HepG2 (cell line): ENCODE data around the gene QPCT.

Source experiments
- CCAR2 ChIP-seq: fragments of 200-400 bp; formaldehyde crosslinking; optimal IDR thresholded peaks from 2 replicates; pipeline ENCODE3; 2018; ENCODE audit warnings: low read depth, mild to moderate bottlenecking, low read length, moderate library complexity
- NKX3-1 ChIP-seq: sonication (generic); formaldehyde crosslinking; IDR thresholded peaks from 2 replicates; pipeline ENCODE4 v1.5.0; 2020; ENCODE audit warnings: missing genetic modification reagents
- POLR2A ChIP-seq, 2 experiments: IDR thresholded peaks; 2 replicates each; pipeline ENCODE4 v1.6.1; 2011; ENCODE audit warnings: low read depth in 2 of 2, low read length in 2 of 2, mild to moderate bottlenecking in 1 of 2, moderate library complexity in 1 of 2; ENCODE audit not compliant: insufficient read depth in 1 of 2
- RARG ChIP-seq: sonication (generic); formaldehyde crosslinking; IDR thresholded peaks from 2 replicates; pipeline ENCODE4 v1.4.0; 2020; ENCODE audit warnings: low read depth, mild to moderate bottlenecking, missing genetic modification reagents
- ZBTB21 ChIP-seq: sonication (generic); formaldehyde crosslinking; IDR thresholded peaks from 2 replicates; pipeline ENCODE4 v1.4.0; 2020; ENCODE audit warnings: missing genetic modification reagents
- ZNF121 ChIP-seq: sonication (generic); formaldehyde crosslinking; IDR thresholded peaks from 2 replicates; pipeline ENCODE4 v1.5.0; 2020; ENCODE audit warnings: mild to moderate bottlenecking, missing genetic modification reagents
- ZNF337 ChIP-seq: sonication (generic); formaldehyde crosslinking; IDR thresholded peaks from 2 replicates; pipeline ENCODE4 v1.5.1; 2020; ENCODE audit warnings: missing genetic modification reagents, low read depth, mild to moderate bottlenecking, borderline replicate concordance
- TF ChIP-seq, protein P1 (sequence below): sonication (generic); formaldehyde crosslinking; IDR thresholded peaks from 2 replicates; pipeline ENCODE4 v1.9.0; 2021; ENCODE audit warnings: missing genetic modification reagents, borderline replicate concordance
- TF ChIP-seq, protein P2 (sequence below), 2 experiments: sonication (generic) in 1 of 2; formaldehyde crosslinking in 1 of 2; IDR thresholded peaks; 2 replicates each; pipeline versions ENCODE4 v1.4.0 to v1.6.1; 2016 to 2020; ENCODE audit warnings: borderline replicate concordance in 1 of 2, low read depth in 1 of 2, mild to moderate bottlenecking in 1 of 2, missing genetic modification reagents in 1 of 2
- TF ChIP-seq, protein P3 (sequence below): sonication (generic); formaldehyde crosslinking; IDR thresholded peaks from 2 replicates; pipeline ENCODE4 v1.5.0; 2020; ENCODE audit warnings: mild to moderate bottlenecking, missing genetic modification reagents, moderate library complexity
- TF ChIP-seq, protein P4 (sequence below): sonication (generic); formaldehyde crosslinking; IDR thresholded peaks from 2 replicates; pipeline ENCODE4 v1.5.1; 2020; ENCODE audit warnings: mild to moderate bottlenecking, missing genetic modification reagents, moderate library complexity

DNA sequence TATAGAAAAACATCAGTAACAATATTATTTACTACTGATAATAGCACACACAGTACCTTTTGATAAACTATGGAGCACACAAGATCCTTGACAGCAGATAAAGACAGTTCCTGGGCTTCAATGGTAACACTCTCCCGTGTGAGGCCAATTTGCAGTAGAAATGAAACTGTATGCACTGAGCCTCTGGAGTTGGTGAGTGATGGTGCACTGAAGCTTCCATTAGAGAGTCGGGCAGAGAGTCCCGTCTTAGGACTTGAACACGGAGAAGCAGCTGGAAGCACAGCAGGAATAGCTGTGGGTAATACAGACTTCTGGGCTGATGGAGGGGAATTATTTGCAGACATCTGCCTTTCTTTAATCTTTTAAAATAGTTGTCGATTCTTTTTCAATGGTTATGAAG, 28.2 kb upstream of the QPCT start:
- TF ChIP-seq ZNF337 (CRISPR knock-in tag) (no peak), CCAR2 (no peak), ZBTB21 (no peak), POLR2A (IDR thresholded peaks at IDR 0.05; ENCODE audit: insufficient read depth in 1 of 2, low read depth in 2 of 2, low read length in 2 of 2) (no peak), RARG (no peak), ZNF121 (CRISPR knock-in tag) (no peak), NKX3-1 (CRISPR knock-in tag) (no peak)
- TF ChIP-seq, protein P1, sequence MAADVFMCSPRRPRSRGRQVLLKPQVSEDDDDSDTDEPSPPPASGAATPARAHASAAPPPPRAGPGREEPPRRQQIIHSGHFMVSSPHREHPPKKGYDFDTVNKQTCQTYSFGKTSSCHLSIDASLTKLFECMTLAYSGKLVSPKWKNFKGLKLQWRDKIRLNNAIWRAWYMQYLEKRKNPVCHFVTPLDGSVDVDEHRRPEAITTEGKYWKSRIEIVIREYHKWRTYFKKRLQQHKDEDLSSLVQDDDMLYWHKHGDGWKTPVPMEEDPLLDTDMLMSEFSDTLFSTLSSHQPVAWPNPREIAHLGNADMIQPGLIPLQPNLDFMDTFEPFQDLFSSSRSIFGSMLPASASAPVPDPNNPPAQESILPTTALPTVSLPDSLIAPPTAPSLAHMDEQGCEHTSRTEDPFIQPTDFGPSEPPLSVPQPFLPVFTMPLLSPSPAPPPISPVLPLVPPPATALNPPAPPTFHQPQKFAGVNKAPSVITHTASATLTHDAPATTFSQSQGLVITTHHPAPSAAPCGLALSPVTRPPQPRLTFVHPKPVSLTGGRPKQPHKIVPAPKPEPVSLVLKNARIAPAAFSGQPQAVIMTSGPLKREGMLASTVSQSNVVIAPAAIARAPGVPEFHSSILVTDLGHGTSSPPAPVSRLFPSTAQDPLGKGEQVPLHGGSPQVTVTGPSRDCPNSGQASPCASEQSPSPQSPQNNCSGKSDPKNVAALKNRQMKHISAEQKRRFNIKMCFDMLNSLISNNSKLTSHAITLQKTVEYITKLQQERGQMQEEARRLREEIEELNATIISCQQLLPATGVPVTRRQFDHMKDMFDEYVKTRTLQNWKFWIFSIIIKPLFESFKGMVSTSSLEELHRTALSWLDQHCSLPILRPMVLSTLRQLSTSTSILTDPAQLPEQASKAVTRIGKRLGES (CRISPR knock-in tag): no peak
- TF ChIP-seq, protein P2, sequence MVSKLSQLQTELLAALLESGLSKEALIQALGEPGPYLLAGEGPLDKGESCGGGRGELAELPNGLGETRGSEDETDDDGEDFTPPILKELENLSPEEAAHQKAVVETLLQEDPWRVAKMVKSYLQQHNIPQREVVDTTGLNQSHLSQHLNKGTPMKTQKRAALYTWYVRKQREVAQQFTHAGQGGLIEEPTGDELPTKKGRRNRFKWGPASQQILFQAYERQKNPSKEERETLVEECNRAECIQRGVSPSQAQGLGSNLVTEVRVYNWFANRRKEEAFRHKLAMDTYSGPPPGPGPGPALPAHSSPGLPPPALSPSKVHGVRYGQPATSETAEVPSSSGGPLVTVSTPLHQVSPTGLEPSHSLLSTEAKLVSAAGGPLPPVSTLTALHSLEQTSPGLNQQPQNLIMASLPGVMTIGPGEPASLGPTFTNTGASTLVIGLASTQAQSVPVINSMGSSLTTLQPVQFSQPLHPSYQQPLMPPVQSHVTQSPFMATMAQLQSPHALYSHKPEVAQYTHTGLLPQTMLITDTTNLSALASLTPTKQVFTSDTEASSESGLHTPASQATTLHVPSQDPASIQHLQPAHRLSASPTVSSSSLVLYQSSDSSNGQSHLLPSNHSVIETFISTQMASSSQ (IDR thresholded peaks at IDR 0.05; ENCODE audit: low read depth): no peak
- TF ChIP-seq, protein P2 (CRISPR knock-in tag; IDR thresholded peaks at IDR 0.05; ENCODE audit: borderline replicate concordance): no peak
- TF ChIP-seq, protein P3, sequence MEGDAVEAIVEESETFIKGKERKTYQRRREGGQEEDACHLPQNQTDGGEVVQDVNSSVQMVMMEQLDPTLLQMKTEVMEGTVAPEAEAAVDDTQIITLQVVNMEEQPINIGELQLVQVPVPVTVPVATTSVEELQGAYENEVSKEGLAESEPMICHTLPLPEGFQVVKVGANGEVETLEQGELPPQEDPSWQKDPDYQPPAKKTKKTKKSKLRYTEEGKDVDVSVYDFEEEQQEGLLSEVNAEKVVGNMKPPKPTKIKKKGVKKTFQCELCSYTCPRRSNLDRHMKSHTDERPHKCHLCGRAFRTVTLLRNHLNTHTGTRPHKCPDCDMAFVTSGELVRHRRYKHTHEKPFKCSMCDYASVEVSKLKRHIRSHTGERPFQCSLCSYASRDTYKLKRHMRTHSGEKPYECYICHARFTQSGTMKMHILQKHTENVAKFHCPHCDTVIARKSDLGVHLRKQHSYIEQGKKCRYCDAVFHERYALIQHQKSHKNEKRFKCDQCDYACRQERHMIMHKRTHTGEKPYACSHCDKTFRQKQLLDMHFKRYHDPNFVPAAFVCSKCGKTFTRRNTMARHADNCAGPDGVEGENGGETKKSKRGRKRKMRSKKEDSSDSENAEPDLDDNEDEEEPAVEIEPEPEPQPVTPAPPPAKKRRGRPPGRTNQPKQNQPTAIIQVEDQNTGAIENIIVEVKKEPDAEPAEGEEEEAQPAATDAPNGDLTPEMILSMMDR (CRISPR knock-in tag): no peak
- TF ChIP-seq, protein P4, sequence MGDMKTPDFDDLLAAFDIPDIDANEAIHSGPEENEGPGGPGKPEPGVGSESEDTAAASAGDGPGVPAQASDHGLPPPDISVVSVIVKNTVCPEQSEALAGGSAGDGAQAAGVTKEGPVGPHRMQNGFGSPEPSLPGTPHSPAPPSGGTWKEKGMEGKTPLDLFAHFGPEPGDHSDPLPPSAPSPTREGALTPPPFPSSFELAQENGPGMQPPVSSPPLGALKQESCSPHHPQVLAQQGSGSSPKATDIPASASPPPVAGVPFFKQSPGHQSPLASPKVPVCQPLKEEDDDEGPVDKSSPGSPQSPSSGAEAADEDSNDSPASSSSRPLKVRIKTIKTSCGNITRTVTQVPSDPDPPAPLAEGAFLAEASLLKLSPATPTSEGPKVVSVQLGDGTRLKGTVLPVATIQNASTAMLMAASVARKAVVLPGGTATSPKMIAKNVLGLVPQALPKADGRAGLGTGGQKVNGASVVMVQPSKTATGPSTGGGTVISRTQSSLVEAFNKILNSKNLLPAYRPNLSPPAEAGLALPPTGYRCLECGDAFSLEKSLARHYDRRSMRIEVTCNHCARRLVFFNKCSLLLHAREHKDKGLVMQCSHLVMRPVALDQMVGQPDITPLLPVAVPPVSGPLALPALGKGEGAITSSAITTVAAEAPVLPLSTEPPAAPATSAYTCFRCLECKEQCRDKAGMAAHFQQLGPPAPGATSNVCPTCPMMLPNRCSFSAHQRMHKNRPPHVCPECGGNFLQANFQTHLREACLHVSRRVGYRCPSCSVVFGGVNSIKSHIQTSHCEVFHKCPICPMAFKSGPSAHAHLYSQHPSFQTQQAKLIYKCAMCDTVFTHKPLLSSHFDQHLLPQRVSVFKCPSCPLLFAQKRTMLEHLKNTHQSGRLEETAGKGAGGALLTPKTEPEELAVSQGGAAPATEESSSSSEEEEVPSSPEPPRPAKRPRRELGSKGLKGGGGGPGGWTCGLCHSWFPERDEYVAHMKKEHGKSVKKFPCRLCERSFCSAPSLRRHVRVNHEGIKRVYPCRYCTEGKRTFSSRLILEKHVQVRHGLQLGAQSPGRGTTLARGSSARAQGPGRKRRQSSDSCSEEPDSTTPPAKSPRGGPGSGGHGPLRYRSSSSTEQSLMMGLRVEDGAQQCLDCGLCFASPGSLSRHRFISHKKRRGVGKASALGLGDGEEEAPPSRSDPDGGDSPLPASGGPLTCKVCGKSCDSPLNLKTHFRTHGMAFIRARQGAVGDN (CRISPR knock-in tag): no peak
